ENCODE measurements around the gene RHEB. TPM values are rescaled to one million over a fixed set of nuclear protein-coding genes. Genes with fewer than 3 reads are reported as not detected.
A peak's percentile ranks its signal among the peaks of the same experiment; 100 is the strongest.

The RHEB gene
- total and polyA plus RNA-seq, 2 of the 13 experiments (the other 11 are each of a cell fraction or from before 2014, with no cell fraction given): 55.0 to 77.6 TPM

DNA sequence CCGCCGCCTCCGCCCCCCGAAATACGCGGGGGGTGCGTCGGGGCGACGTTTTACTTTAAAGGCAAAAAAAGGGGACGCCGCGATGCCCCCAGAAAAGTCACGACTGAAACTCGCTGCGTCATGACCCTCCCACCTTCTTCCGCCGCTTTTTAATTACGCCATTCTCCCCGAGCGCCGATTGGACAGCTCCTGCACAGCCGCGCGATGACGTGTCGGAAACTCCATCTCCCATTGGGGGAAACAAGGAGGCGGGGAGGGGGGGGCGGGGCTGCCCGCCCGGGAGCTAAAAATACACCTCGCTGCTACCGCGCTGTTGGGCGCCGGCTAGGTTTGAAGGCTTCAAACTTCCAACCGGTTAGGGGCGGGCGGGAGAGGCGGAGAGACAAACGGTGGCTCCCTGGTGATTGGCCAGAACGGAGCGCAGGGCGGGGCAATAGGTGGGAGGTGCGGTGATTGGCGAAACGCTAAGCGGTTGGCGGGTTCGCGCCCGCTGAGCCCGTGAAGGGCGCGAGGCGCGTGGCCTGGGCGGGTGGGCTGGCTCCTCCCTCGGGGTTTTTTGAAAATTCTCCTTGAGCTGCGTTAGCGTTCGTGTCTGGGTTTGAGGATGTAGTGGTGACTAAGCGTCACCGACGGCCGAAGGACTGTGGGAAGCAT is at the start of gene RHEB (continued):
- TF ChIP-seq SIX4 (CRISPR knock-in tag; IDR thresholded peaks at IDR 0.05): no peak
- TF ChIP-seq, protein P1, sequence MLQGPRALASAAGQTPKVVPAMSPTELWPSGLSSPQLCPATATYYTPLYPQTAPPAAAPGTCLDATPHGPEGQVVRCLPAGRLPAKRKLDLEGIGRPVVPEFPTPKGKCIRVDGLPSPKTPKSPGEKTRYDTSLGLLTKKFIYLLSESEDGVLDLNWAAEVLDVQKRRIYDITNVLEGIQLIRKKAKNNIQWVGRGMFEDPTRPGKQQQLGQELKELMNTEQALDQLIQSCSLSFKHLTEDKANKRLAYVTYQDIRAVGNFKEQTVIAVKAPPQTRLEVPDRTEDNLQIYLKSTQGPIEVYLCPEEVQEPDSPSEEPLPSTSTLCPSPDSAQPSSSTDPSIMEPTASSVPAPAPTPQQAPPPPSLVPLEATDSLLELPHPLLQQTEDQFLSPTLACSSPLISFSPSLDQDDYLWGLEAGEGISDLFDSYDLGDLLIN (CRISPR knock-in tag; IDR thresholded peaks at IDR 0.05; ENCODE audit: borderline replicate concordance): no peak
- TF ChIP-seq ZNF382 (CRISPR knock-in tag; IDR thresholded peaks at IDR 0.05; ENCODE audit: borderline replicate concordance): no peak
- TF ChIP-seq ZNF460 (CRISPR knock-in tag; IDR thresholded peaks at IDR 0.05; ENCODE audit: borderline replicate concordance): no peak
- peak; percentile 29; the same call in 1 of the 2 replicates for TF ChIP-seq SALL1 (CRISPR knock-in tag; IDR thresholded peaks at IDR 0.05)
- TF ChIP-seq, protein P2, sequence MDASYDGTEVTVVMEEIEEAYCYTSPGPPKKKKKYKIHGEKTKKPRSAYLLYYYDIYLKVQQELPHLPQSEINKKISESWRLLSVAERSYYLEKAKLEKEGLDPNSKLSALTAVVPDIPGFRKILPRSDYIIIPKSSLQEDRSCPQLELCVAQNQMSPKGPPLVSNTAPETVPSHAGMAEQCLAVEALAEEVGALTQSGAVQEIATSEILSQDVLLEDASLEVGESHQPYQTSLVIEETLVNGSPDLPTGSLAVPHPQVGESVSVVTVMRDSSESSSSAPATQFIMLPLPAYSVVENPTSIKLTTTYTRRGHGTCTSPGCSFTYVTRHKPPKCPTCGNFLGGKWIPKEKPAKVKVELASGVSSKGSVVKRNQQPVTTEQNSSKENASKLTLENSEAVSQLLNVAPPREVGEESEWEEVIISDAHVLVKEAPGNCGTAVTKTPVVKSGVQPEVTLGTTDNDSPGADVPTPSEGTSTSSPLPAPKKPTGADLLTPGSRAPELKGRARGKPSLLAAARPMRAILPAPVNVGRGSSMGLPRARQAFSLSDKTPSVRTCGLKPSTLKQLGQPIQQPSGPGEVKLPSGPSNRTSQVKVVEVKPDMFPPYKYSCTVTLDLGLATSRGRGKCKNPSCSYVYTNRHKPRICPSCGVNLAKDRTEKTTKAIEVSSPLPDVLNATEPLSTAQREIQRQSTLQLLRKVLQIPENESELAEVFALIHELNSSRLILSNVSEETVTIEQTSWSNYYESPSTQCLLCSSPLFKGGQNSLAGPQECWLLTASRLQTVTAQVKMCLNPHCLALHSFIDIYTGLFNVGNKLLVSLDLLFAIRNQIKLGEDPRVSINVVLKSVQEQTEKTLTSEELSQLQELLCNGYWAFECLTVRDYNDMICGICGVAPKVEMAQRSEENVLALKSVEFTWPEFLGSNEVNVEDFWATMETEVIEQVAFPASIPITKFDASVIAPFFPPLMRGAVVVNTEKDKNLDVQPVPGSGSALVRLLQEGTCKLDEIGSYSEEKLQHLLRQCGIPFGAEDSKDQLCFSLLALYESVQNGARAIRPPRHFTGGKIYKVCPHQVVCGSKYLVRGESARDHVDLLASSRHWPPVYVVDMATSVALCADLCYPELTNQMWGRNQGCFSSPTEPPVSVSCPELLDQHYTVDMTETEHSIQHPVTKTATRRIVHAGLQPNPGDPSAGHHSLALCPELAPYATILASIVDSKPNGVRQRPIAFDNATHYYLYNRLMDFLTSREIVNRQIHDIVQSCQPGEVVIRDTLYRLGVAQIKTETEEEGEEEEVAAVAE (CRISPR knock-in tag; IDR thresholded peaks at IDR 0.05; ENCODE audit: borderline replicate concordance): no peak
- peak; percentile 55; the same call in 1 of the 2 replicates for TF ChIP-seq POLR2G (IDR thresholded peaks at IDR 0.05; ENCODE audit: low read depth, low read length)
- TF ChIP-seq, protein P3, sequence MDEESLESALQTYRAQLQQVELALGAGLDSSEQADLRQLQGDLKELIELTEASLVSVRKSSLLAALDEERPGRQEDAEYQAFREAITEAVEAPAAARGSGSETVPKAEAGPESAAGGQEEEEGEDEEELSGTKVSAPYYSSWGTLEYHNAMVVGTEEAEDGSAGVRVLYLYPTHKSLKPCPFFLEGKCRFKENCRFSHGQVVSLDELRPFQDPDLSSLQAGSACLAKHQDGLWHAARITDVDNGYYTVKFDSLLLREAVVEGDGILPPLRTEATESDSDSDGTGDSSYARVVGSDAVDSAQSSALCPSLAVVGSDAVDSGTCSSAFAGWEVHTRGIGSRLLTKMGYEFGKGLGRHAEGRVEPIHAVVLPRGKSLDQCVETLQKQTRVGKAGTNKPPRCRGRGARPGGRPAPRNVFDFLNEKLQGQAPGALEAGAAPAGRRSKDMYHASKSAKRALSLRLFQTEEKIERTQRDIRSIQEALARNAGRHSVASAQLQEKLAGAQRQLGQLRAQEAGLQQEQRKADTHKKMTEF (CRISPR knock-in tag; IDR thresholded peaks at IDR 0.05): peak; percentile 28; the same call in 1 of the 2 replicates
- 0 out of 2 replicates have a peak, but pooled peaks have one; percentile 12 for TF ChIP-seq KMT2A (CRISPR knock-in tag; IDR thresholded peaks at IDR 0.05)
- TF ChIP-seq, protein P4, sequence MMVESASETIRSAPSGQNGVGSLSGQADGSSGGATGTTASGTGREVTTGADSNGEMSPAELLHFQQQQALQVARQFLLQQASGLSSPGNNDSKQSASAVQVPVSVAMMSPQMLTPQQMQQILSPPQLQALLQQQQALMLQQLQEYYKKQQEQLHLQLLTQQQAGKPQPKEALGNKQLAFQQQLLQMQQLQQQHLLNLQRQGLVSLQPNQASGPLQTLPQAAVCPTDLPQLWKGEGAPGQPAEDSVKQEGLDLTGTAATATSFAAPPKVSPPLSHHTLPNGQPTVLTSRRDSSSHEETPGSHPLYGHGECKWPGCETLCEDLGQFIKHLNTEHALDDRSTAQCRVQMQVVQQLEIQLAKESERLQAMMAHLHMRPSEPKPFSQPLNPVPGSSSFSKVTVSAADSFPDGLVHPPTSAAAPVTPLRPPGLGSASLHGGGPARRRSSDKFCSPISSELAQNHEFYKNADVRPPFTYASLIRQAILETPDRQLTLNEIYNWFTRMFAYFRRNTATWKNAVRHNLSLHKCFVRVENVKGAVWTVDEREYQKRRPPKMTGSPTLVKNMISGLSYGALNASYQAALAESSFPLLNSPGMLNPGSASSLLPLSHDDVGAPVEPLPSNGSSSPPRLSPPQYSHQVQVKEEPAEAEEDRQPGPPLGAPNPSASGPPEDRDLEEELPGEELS (CRISPR knock-in tag; IDR thresholded peaks at IDR 0.05): no peak
- TF ChIP-seq, protein P5, sequence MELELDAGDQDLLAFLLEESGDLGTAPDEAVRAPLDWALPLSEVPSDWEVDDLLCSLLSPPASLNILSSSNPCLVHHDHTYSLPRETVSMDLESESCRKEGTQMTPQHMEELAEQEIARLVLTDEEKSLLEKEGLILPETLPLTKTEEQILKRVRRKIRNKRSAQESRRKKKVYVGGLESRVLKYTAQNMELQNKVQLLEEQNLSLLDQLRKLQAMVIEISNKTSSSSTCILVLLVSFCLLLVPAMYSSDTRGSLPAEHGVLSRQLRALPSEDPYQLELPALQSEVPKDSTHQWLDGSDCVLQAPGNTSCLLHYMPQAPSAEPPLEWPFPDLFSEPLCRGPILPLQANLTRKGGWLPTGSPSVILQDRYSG (CRISPR knock-in tag; IDR thresholded peaks at IDR 0.05): no peak
- TF ChIP-seq ZNF20 (CRISPR knock-in tag; IDR thresholded peaks at IDR 0.05): no peak
- 0 out of 2 replicates have a peak, but pooled peaks have one; percentile 14 for TF ChIP-seq RARA (CRISPR knock-in tag; IDR thresholded peaks at IDR 0.05)
- no peak for TF ChIP-seq KDM5B (CRISPR knock-in tag; IDR thresholded peaks at IDR 0.05; ENCODE audit: borderline replicate concordance)
- TF ChIP-seq ATM (IDR thresholded peaks at IDR 0.05; ENCODE audit: borderline replicate concordance): no peak
- no peak for TF ChIP-seq MYNN (CRISPR knock-in tag; IDR thresholded peaks at IDR 0.05; ENCODE audit: low read depth)
- TF ChIP-seq GATAD2A (CRISPR knock-in tag; IDR thresholded peaks at IDR 0.05): no peak; the same call in 1 of the 2 replicates
- no peak for TF ChIP-seq ZNF335 (CRISPR knock-in tag; IDR thresholded peaks at IDR 0.05)
- TF ChIP-seq, protein P6, sequence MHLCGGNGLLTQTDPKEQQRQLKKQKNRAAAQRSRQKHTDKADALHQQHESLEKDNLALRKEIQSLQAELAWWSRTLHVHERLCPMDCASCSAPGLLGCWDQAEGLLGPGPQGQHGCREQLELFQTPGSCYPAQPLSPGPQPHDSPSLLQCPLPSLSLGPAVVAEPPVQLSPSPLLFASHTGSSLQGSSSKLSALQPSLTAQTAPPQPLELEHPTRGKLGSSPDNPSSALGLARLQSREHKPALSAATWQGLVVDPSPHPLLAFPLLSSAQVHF (CRISPR knock-in tag; IDR thresholded peaks at IDR 0.05): 0 out of 2 replicates have a peak, but pooled peaks have one; percentile 24

Measured in HepG2 (cell line).